ENCODE measurements around the gene PRKCA. TPM values are rescaled to one million over a fixed set of nuclear protein-coding genes. Genes with fewer than 3 reads are reported as not detected.

The PRKCA gene
- total and polyA plus RNA-seq, 10 of the 15 experiments (the other 5 are each of a cell fraction or from before 2014, with no cell fraction given) = 0.11 to 14.6 (median 0.72) TPM

- Histone ChIP-seq H3K9me3 (replicated peaks; ENCODE audit: control insufficient read depth, insufficient read depth, low read length) (peaks cover 2% of the 10 kb centered on the region; the same call in 1 of the 3 replicates), H3K4me1 (ENCODE audit: control insufficient read depth, insufficient read depth, low read length) (no peaks in the 10 kb centered on the region), H3K79me2 (ENCODE audit: control insufficient read depth, insufficient read depth, low read length) (no peaks in the 10 kb centered on the region), H2AFZ (ENCODE audit: control insufficient read depth, low read depth, low read length) (no peak overlapping the region), H4K20me1 (ENCODE audit: control insufficient read depth, insufficient read depth) (no peaks in the 10 kb centered on the region), H3K9ac (ENCODE audit: control insufficient read depth, insufficient read depth, low read length) (no peak overlapping the region), H3K27me3 (replicated peaks in 1 of 2; ENCODE audit: control insufficient read depth in 2 of 2, insufficient read depth in 2 of 2, low read length in 1 of 2) (no peaks in the 10 kb centered on the region), H3K4me2 (ENCODE audit: control insufficient read depth, insufficient read depth) (no peak overlapping the region), H3K27ac (ENCODE audit: control insufficient read depth, insufficient read depth) (no peak overlapping the region), H3K36me3 (ENCODE audit: control insufficient read depth in 2 of 2, insufficient read depth in 2 of 2, low read length in 1 of 2) (no peaks in the 10 kb centered on the region), H3K4me3 (no peak overlapping the region)
- no peak for TF ChIP-seq SIN3A (IDR thresholded peaks at IDR 0.05; ENCODE audit: low read depth, low read length)
- TF ChIP-seq REST (IDR thresholded peaks at IDR 0.05; ENCODE audit: low read depth, low read length) = no peak
- TF ChIP-seq ZZZ3 (IDR thresholded peaks at IDR 0.05; ENCODE audit: control insufficient read depth, insufficient read length, low read depth) = no peak
- TF ChIP-seq ELK1 (IDR thresholded peaks at IDR 0.05; ENCODE audit: low read depth, low read length) = no peak
- no peak for TF ChIP-seq POLR2A (IDR thresholded peaks at IDR 0.05; ENCODE audit: low read depth, low read length)
- no peak for TF ChIP-seq KDM1A (IDR thresholded peaks at IDR 0.05; ENCODE audit: borderline replicate concordance)
- no peak for TF ChIP-seq SMARCA5 (IDR thresholded peaks at IDR 0.05)
- ChIA-PET POLR2A (no interaction called here), SMC1A (ENCODE audit: uncharacterized antibody, unreplicated experiment) (interaction anchor here (0.7 to 4.1 kb wide), 3 partner anchors 145 to 309 kb away, joined by 4 to 65 read pairs (median 13); no protein-coding TSS in a partner anchor), RAD21 (ENCODE audit: unreplicated experiment) (interaction anchor here (1.1 kb wide), 1 partner anchor 309 kb away, joined by 3 read pairs; no protein-coding TSS in a partner anchor), CTCF (interaction anchor here (0.7 to 5.4 kb wide), 3 partner anchors 40 to 309 kb away, joined by 3 to 87 read pairs (median 3); no protein-coding TSS in a partner anchor)
- no peak for FAIRE-seq
- in situ Hi-C loops (cut with MboI) = loop anchor here (5.0 kb wide), 1 partner anchor 308 kb away; no protein-coding TSS in a partner anchor
- no TSS peak for BruUV-seq (replicated peaks)
- DNase-seq (ENCODE audit: low read depth, low spot score) = no peak
- WGBS (ENCODE audit: insufficient coverage, insufficient replicate concordance, low lambda C conversion rate, missing lambda C conversion rate) = 28% methylated on average over 4 of the region's 4 CpGs
- intact Hi-C loops (cut with micrococcal nuclease; ENCODE audit: unreplicated experiment) = loop anchor here (5.0 kb wide), 3 partner anchors 107 to 143 kb away; no protein-coding TSS in a partner anchor
- ATAC-seq = no peak
These were observed 262.6 kb downstream of the PRKCA start for GRCh38 chr17:66564992-66565465.

All from GM12878 (cell line).